NOMO-1 treated with dmso at 0.1 percent for 144 hours (cell line): ENCODE results near the gene IDE.
"Not testable (repeated sequence)": the region's sequence is repeated elsewhere in the genome, so short reads cannot be mapped to it uniquely, and the experiment has no call there.

Experiments used
- DNase-seq: peaks from one replicate; lab custom pipeline; 2025; ENCODE audit not compliant: unreplicated experiment; lab: John Stamatoyannopoulos, UW

IDE gene

DNA sequence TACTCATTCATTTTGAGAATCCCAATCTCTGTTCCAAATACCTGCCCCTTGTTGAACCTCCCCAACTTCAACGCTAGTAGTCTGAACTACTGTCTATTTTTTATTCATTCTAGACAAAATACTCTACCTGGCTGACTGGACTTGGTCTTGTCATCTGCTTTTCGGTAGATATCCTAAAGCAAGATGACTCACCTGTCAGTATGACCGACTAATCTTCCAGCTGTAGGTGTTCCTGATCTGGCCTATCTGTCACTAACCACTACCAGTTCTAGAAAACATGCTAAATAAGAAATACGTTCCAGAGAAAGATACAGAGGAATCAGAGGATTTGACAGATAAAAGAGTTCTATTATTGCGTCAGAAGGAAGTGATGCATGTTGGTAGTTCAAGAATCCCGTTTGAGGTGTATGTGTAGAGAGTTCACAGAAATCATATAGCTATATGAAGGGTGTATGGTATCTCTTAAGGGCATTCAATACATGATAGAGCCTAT is 81.1 kb downstream of the IDE start:
- no peak for DNase-seq

GRCh38 chr10:92490387-92490786 is 83.5 kb downstream of the IDE start:
- no peak for DNase-seq

GRCh38 chr10:92486637-92487036 is 87.3 kb downstream of the IDE start:
- DNase-seq, result peak; percentile 64

- DNase-seq, result no peak
Observed at GRCh38 chr10:92483539-92483938, 90.4 kb downstream of the IDE start.

DNA sequence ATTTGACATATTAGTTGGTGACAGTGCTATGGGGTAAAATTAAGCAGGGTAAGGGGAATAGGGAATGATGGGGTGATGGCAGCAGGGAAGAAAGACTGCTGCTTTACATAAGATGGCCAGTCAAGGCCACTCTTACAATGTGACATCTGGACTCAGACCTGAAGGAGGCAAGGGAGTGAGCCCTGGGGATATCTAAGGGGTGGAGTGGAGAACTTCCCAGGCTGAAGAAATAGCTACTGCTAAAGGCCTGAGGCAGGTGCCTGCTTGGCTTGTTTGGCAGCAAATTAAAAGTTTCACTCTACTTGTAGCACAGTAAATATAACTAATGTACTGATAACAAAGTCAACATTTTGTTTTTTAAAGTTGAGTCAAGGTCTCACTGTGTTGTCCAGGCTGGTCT is 93.5 kb downstream of the IDE start:
- DNase-seq, result no peak

DNA sequence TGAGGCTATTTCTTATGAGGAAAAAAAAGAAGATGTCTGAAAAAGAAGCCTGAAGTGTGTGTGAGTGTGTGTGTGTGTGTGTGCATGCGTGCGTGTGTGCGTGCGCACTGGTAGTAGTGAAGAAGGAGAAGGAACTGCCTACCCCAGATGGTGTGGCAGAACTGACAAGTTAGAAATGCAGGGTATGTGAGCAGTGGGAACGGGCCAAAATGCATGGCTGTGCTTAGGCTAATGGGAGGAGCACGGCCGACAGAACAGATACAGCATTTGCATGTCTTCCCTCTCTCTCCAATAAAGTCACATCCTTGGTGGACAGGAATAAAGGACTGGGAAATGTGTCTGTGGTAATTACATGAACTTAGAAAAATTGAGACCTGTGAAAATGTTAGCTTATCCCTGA is 94.3 kb downstream of the IDE start:
- no peak for DNase-seq

DNA sequence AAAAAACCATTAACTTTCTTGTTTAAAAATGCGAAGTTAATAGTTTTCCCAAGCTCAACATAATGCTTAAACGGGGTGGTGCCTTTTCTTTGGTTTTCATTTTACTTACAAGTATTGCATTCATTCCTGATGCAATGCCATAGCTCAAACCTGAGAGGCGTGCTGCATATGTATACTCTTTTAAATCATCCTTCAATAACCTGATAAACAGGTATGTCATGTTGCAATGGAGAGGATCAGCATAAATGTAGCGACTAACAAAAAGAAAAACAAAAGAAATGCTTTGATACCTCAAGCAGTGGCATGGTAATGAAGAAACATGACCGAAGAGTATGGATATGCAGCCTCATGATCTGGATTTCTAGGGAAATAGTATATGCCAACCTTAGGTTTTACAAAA is 95.4 kb downstream of the IDE start:
- no peak for DNase-seq

DNA sequence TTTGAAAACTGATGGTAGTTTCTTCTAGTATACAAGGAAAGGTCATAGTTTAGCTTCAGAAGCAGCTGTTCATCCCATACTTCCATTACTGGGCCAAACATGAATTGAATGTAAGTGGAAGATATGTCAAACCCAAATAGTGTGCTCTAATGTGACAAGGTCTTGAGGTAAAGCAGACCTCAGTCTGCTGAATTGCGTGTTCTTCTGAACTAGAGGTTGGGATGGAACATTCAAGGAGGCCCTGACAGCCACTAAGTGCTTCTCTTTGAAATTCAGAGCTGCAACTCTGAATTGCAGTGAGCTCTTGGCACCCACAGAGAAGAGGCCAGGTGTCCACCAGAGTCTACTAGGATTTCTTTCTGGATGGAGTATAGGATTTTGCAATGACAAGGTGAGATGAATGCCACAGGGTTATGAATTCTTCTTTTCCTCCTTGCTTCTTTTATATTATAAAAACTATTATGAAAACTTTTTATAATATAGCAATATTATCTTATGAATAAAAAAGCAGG is 98.5 kb downstream of the IDE start:
- DNase-seq, result no peak

DNA sequence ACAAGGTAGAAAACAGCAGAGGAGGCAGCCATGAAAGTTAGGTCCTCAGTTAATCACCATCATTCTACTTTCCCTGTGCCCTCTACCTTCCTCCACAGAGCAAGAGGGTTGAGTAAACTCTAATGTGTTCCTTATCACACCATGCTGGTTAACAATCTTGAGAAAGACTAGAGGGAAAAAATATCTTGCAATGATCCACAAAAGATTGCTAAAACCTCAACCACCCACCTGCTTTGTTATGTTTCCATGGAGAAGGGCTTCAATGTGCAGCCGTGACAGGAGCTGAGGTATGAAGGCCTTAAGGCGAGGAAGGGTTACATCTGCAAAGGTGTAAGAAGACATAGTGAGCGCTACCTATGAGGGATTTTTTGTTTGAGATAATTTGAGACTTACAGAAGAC is 103.9 kb downstream of the IDE start:
- no peak for DNase-seq

DNA sequence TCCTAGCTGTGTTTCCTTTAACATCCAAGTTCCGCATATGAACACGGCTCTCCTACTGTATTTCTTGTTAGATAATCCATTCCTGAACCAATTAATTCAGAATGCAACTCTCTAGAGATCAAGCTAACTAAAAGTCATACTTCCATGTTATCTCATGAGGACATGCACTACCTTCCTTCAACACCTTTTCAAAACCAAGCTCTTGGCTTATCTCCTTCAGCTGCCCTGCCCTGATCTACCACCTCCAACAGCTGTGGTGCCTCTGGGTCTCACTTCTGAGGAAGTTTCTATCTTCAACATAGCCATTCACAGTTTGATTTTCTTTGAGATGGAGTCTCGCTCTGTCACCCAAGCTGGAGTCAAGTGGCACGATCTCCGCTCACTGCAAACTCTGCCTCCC is 109.5 kb downstream of the IDE start:
- DNase-seq, result no peak

- no peak for DNase-seq
Observed at GRCh38 chr10:92463582-92463981, 110.3 kb downstream of the IDE start.

GRCh38 chr10:92454955-92455354 is 118.9 kb downstream of the IDE start:
- DNase-seq, result not testable (repeated sequence)

DNA sequence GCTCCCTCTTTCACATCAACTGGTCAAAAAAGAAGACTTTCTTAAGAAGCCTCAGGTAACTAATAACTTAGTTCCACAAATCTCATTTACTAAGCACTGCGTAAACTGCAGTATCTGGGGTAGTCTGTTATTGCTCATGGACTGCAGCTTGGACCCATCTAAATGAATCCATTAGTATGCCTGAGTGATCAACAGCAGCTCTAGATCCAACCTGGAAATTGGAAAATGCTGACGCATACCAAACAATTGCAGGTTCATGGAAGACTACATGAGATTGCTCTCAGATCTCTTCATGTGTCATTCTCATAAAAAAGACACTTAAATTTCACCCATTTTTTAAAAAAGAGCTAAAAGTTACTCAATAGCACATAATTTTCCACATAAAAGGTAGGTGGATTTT is 121.6 kb downstream of the IDE start:
- no peak for DNase-seq

GRCh38 chr10:92451431-92451830 is 122.5 kb downstream of the IDE start:
- no peak for DNase-seq

DNA sequence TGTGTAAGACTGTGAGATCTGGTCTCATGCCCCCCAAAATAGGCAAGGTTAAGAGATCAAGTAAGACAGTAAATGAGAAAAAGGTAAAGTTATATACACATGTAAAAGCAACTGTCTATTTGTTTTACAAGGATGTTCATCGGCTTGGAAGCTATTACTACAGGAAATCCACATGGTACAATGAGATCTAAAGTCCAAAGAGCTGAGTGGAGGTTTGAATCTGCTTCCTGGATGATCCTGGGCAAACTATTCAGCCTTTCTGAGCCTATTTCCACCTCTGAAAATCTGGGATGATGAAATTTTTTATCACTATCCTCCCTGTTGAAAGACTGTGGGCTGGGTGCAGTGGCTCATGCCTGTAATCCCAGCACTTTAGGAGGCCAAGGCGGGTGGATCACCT is 123.0 kb downstream of the IDE start:
- DNase-seq, result no peak

- no peak for DNase-seq
Observed at GRCh38 chr10:92440578-92440977, 133.3 kb downstream of the IDE start.

GRCh38 chr10:92438220-92438619 is 135.7 kb downstream of the IDE start:
- DNase-seq, result no peak

DNA sequence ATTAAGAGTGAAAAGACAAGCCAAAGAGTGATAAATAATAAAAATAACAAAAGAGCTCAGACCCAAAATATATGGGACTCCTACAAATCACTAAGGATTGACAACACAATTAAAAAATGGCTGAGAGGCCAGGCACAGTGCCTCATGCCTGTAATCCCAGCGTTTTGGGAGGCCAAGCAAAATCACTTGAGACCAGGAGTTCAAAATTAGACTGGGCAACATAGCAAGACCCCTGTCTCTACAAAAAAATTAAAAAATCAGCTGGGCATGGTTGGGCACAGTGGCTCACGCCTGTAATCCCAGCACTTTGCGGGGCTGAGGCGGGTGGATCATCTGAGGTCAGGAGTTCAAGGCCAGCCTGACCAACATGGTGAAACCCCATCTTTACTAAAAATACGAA is 137.3 kb downstream of the IDE start:
- DNase-seq, result no peak

DNA sequence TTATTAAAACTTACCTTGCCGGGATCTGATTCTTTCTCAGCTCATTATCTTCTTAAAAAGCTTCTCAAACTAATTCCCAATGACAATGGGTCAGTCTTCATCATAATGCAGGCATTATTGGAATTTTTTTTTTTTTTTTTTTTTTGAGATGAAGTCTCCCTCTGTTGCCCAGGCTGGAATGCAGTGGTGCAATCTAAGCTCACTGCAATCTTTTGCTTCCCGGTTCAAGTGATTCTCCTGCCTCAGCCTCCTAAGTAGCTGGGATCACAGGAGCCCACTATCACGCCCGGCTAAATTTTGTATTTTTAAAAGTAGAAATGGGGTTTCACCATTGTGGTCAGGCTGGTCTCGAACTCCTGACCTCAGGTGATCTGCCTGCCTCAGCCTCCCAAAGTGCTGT is 137.8 kb downstream of the IDE start:
- DNase-seq, result not testable (repeated sequence)

- DNase-seq, result no peak
Observed at GRCh38 chr10:92434385-92434784, 139.5 kb downstream of the IDE start.

GRCh38 chr10:92432596-92432995 is 141.3 kb downstream of the IDE start:
- no peak for DNase-seq

DNA sequence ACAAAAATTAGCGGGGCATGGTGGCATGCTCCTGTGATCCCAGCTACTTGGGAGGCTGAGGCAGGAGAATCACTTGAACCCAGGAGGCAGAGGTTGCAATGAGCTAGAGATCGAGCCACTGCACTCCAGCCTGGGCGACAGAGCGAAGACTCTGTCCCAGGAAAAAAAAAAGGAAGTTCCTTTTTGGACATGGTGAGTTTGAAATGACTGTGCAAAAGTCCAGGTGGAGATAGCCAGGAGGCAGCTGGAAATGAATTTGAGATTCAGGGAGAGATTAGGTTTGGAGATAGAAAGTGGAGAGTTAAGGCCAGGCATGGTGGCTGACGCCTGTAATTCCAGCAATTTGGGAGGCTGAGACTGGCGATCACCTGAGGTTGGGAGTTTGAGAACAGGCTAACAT is 143.8 kb downstream of the IDE start:
- no peak for DNase-seq

DNA sequence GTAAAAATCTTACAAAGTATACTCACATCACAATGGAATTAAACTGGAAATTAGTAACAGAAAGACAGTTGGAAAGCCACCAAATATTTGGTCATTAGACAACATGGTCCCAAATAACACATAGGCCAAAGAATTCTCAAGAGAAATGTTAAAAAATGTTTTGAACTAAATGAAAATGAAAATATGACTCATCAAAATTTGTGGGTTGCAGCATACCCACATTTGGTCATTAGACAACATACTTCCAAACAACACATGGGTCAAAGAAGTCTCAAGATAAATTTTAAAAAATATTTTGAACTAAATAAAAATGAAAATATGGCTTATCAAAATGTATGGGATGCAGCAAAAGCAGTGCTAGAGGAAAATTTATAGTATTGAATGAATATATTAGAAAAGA is 152.3 kb downstream of the IDE start:
- DNase-seq, result no peak
